Tibial artery (tissue), 4 donors: ENCODE measurements around the gene LIN52.

Experiments
- DNase-seq, 2 donors: peaks; one replicate each; pipeline ENCODE4 v3.0.0-alpha.2; 2019
- H3K27ac ChIP-seq, 2 donors: fragments of 200-600 bp; sonication (generic) in 1 of 2; 1 replicate in 1 of 2; 2 replicates in 1 of 2; pipeline ENCODE4 v1.5.1; 2018 to 2019; ENCODE audit warnings: mild to moderate bottlenecking in 1 of 2
- H3K27me3 ChIP-seq, 2 donors: fragments of 200-600 bp; sonication (generic) in 1 of 2; one replicate each; pipeline versions ENCODE4 v1.5.1 to v1.6.0; 2016 to 2019
- H3K36me3 ChIP-seq, 3 donors: fragments of 200-600 bp; sonication (generic) in 2 of 3; one replicate each; pipeline ENCODE4 v1.5.1; 2016 to 2019; ENCODE audit warnings: mild to moderate bottlenecking in 2 of 3
- H3K4me1 ChIP-seq, 4 donors: fragments of 200-600 bp; sonication (generic) in 2 of 4; 1 replicate in 3 of 4; 2 replicates in 1 of 4; pipeline ENCODE4 v1.5.1; 2016 to 2019
- H3K4me3 ChIP-seq, 2 donors: fragments of 200-600 bp; sonication (generic) in 1 of 2; 1 replicate in 1 of 2; 2 replicates in 1 of 2; pipeline ENCODE4 v1.5.1; 2018 to 2019; ENCODE audit warnings: mild to moderate bottlenecking in 2 of 2
- H3K9me3 ChIP-seq, 3 donors: fragments of 200-600 bp; sonication (generic) in 1 of 3; one replicate each; pipeline ENCODE4 v1.5.1; 2016 to 2019
- intact Hi-C: fragments of 100-400 bp; cut with DNase I; formaldehyde crosslinking; loops from one replicate; pipeline ENCODE4 v1.15.0; 2023; ENCODE audit warnings: low total_unique reads
- TF ChIP-seq, protein P1 (sequence below), 2 experiments: fragments of 200-600 bp in 1 of 2; fragments of 450-650 bp in 1 of 2; IDR thresholded peaks; one replicate each; pipeline ENCODE4 v1.5.1; 2017 to 2019; ENCODE audit warnings: antibody characterized with exemption in 2 of 2, mild to moderate bottlenecking in 1 of 2, moderate library complexity in 1 of 2

The LIN52 gene

DNA sequence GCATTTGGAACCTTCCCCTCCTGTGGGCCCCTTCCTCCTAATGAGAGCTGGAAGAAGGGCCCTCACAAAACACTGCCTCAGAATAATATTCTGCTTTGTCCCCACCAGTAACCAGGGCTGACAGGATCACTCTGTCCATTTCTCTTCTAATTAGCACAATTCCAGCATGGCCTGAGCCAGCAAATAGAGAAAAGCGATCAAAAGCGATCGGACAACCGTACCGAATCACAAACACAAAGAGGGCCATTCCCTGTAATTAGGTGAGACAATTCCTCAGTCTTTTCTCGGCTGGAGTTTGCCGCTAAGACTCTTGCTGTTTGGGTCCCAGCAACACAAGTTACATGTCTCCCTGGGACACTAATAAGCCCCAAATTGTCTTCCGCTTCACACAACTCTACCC is 118.9 kb downstream of the LIN52 start:
- DNase-seq, result no peak
- H3K27me3 ChIP-seq, result no peaks in the 10 kb centered on the region
- H3K9me3 ChIP-seq, result no peaks in the 10 kb centered on the region
- no peak overlapping the region for H3K4me3 ChIP-seq
- no peak overlapping the region for H3K27ac ChIP-seq
- TF ChIP-seq, protein P1, sequence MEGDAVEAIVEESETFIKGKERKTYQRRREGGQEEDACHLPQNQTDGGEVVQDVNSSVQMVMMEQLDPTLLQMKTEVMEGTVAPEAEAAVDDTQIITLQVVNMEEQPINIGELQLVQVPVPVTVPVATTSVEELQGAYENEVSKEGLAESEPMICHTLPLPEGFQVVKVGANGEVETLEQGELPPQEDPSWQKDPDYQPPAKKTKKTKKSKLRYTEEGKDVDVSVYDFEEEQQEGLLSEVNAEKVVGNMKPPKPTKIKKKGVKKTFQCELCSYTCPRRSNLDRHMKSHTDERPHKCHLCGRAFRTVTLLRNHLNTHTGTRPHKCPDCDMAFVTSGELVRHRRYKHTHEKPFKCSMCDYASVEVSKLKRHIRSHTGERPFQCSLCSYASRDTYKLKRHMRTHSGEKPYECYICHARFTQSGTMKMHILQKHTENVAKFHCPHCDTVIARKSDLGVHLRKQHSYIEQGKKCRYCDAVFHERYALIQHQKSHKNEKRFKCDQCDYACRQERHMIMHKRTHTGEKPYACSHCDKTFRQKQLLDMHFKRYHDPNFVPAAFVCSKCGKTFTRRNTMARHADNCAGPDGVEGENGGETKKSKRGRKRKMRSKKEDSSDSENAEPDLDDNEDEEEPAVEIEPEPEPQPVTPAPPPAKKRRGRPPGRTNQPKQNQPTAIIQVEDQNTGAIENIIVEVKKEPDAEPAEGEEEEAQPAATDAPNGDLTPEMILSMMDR (IDR thresholded peaks at IDR 0.05), result no peak
- no peaks in the 10 kb centered on the region for H3K4me1 ChIP-seq
- peaks cover 12 to 39% (median 32%) of the 10 kb centered on the region in 3 donors for H3K36me3 ChIP-seq
- intact Hi-C loops, result no loop called here

DNA sequence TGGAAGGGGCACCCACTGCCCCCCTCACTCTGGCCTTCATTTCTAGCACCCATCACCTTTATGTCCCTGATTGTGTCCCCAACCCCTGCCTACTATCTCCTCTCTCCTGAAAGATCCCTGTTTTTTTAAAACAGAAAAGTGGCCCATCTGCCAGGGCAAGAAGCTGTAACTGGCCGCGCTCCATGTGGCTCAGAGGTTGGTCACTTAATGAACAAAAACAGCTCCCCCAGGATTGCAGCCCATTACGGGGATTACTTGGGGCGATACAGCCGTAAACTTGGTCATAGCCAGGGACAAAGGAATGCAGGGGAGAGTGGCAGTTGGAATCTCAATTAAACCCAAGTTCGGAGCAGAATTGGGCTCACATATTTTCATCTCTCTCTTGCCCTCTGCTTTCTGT is 119.7 kb downstream of the LIN52 start:
- TF ChIP-seq, protein P1 (IDR thresholded peaks at IDR 0.05), result no peak
- Histone ChIP-seq H3K36me3 (peaks cover 6 to 31% (median 23%) of the 10 kb centered on the region in 3 donors), H3K9me3 (no peaks in the 10 kb centered on the region), H3K27me3 (no peaks in the 10 kb centered on the region), H3K4me3 (no peak overlapping the region), H3K27ac (no peak overlapping the region), H3K4me1 (no peaks in the 10 kb centered on the region)
- intact Hi-C loops, result no loop called here
- DNase-seq, result no peak

DNA sequence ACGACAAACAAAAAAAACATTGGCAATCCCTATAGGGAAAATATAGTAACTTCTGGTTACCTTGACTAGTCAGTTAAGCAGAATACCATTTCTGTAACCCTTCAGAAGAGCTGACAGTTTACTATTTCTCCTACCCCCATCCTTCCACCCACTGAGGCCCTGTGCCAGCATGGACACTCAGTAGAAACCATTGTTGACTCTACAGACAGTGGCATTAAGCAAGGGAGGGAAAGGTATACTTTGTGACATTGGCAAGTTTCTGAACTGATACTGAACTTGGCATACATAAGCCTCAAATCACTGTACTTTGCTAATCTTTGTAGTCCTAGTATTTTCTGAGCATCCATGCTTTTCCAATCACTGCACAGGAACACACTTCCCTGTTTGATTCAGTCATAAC is 121.1 kb downstream of the LIN52 start:
- Histone ChIP-seq H3K4me1 (no peaks in the 10 kb centered on the region), H3K4me3 (no peak overlapping the region), H3K36me3 (peaks cover 6 to 21% (median 14%) of the 10 kb centered on the region in 3 donors), H3K27me3 (no peaks in the 10 kb centered on the region), H3K9me3 (no peaks in the 10 kb centered on the region), H3K27ac (no peak overlapping the region)
- no peak for DNase-seq
- TF ChIP-seq, protein P1 (IDR thresholded peaks at IDR 0.05), result no peak
- intact Hi-C loops, result no loop called here

DNA sequence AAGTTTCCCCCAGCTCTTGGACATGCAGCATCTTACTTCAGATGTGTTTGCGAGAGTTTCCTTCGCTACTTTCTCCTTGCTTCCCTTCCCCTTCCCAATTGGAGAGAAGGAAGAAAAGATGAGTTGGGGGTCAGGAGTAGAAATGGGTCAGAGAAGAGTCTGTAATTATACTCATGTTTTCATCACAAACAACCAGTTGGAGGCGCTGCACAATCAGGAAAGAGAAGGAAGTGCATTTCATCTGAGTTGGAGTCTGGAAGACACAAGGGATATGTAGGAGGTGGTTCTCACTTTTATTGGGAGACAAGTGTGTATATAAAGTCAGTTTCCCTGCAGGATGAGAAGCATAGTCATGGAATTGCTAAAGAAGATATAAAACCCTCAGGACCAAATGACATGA is 123.2 kb downstream of the LIN52 start:
- intact Hi-C loops, result no loop called here
- Histone ChIP-seq H3K36me3 (peaks cover 6 to 13% (median 11%) of the 10 kb centered on the region in 3 donors), H3K4me1 (no peaks in the 10 kb centered on the region), H3K9me3 (no peaks in the 10 kb centered on the region), H3K27me3 (no peaks in the 10 kb centered on the region), H3K27ac (no peak overlapping the region), H3K4me3 (no peak overlapping the region)
- no peak for DNase-seq
- TF ChIP-seq, protein P1 (IDR thresholded peaks at IDR 0.05), result no peak

DNA sequence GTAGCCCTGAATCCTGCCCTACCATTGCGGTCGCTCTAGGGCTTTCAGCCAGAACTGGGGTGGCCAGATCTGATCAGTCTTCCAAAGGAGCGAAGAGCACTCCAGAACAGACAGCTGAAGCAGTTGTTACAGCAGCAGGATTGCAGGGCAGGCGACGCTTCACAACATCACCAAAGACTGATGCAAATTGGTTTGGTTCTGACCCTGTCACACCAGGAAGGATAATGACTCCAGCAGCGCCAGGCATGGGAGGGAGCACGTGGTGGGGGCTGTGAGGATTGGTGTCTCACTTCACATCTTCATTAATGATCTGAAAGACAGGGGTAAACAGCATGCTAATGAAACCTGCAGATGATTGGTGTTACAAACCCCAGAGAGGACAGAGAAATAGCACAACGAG is 123.9 kb downstream of the LIN52 start:
- Histone ChIP-seq H3K27me3 (peaks cover 0 to under 1% of the 10 kb centered on the region in 2 donors), H3K27ac (no peak overlapping the region), H3K36me3 (peaks cover 1 to 6% (median 4%) of the 10 kb centered on the region in 3 donors), H3K9me3 (no peaks in the 10 kb centered on the region), H3K4me3 (no peak overlapping the region), H3K4me1 (no peaks in the 10 kb centered on the region)
- intact Hi-C loops, result no loop called here
- TF ChIP-seq, protein P1 (IDR thresholded peaks at IDR 0.05), result no peak
- DNase-seq, result no peak
